22Rv1 (cell line): ENCODE data around the gene TECR.
"Not testable (repeated sequence)": the region's sequence is repeated elsewhere in the genome, so short reads cannot be mapped to it uniquely, and the experiment has no call there.

Experiments
- H3K27ac ChIP-seq: fragments of 450-650 bp; 2 replicates; pipeline ENCODE4 v1.5.1; 2017
- CTCF ChIP-seq: fragments of 450-650 bp; IDR thresholded peaks from 2 replicates; pipeline ENCODE4 v1.5.1; 2017; ENCODE audit warnings: mild to moderate bottlenecking
- ZFX ChIP-seq: fragments of 450-650 bp; IDR thresholded peaks from 2 replicates; pipeline ENCODE4 v1.6.1; 2017; ENCODE audit warnings: antibody characterized with exemption, borderline replicate concordance

TECR gene

GRCh38 chr19:14576363-14576762, 47.0 kb downstream of the TECR start:
- no peak overlapping the region for H3K27ac ChIP-seq
- no peak for TF ChIP-seq CTCF

- H3K27ac ChIP-seq = no peak overlapping the region
- TF ChIP-seq ZFX (no peak), CTCF (no peak)
Measured at GRCh38 chr19:14577264-14577663, 47.9 kb downstream of the TECR start.

GRCh38 chr19:14577885-14578427, 48.6 kb downstream of the TECR start:
- H3K27ac ChIP-seq = no peak overlapping the region

GRCh38 chr19:14580623-14581237, 51.3 kb downstream of the TECR start:
- TF ChIP-seq ZFX (no peak), CTCF (no peak)
- no peak overlapping the region for H3K27ac ChIP-seq

More at GRCh38 chr19:14577885-14578427, 48.6 kb downstream of the TECR start:
- no peak for TF ChIP-seq CTCF
- TF ChIP-seq ZFX = no peak

- TF ChIP-seq ZFX (no peak), CTCF (no peak)
- H3K27ac ChIP-seq = no peak within 1 kb of the TSS
Measured at GRCh38 chr19:14582894-14583340, 53.5 kb downstream of the TECR start, which contains the start of gene CLEC17A. Gene CLEC17A, plus strand, starts transcription at chr19:14583084. Its CDS starts 77 bp downstream, at chr19:14583161.

- H3K27ac ChIP-seq = not testable (repeated sequence)
Measured at GRCh38 chr19:14584372-14584771, 55.0 kb downstream of the TECR start.

GRCh38 chr19:14585187-14585586, 55.8 kb downstream of the TECR start:
- H3K27ac ChIP-seq = not testable (repeated sequence)

- not testable (repeated sequence) for H3K27ac ChIP-seq
Measured at GRCh38 chr19:14589433-14589832, 60.0 kb downstream of the TECR start.

- no peak for TF ChIP-seq CTCF
- no peak for TF ChIP-seq ZFX
- H3K27ac ChIP-seq = no peak overlapping the region
Measured at GRCh38 chr19:14595558-14595957, 66.2 kb downstream of the TECR start.
